Neural progenitor cell (in vitro differentiated cells): Measurements from ENCODE around the gene LGALS3BP.

Experiments
- EZH2 ChIP-seq: fragments of 200-600 bp; sonication (generic); IDR thresholded peaks from 2 replicates; pipeline ENCODE4 v1.6.1; 2017; ENCODE audit warnings: antibody characterized with exemption, mild to moderate bottlenecking, moderate library complexity
- EZH2phosphoT487 ChIP-seq: fragments of 200-600 bp; sonication (generic); IDR thresholded peaks from 2 replicates; pipeline ENCODE4 v1.6.1; 2017; ENCODE audit warnings: antibody characterized with exemption
- TF ChIP-seq, protein P1 (sequence below): fragments of 200-600 bp; sonication (generic); IDR thresholded peaks from 2 replicates; pipeline ENCODE4 v1.5.1; 2017; ENCODE audit warnings: antibody characterized with exemption, mild to moderate bottlenecking

DNA sequence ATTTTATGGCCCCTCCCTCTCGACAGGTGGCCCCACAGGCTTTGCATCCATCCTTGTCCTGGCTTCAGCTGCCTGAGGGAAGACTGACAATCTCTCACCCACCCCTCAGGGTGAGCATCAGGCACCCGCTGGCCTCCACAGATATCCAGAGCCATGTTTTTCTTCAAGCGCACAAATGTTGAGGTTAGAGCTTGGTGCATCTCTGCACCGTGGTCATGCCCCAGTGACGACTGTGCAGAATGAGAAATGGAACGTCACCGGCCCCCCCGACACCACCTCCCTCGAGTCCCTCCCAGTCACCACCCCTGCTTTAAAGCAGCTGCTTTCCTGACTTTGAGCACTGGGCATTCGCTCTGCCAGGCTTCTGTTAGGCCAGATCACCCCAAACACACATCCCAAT is 34.8 kb downstream of the LGALS3BP start:
- TF ChIP-seq, protein P1, sequence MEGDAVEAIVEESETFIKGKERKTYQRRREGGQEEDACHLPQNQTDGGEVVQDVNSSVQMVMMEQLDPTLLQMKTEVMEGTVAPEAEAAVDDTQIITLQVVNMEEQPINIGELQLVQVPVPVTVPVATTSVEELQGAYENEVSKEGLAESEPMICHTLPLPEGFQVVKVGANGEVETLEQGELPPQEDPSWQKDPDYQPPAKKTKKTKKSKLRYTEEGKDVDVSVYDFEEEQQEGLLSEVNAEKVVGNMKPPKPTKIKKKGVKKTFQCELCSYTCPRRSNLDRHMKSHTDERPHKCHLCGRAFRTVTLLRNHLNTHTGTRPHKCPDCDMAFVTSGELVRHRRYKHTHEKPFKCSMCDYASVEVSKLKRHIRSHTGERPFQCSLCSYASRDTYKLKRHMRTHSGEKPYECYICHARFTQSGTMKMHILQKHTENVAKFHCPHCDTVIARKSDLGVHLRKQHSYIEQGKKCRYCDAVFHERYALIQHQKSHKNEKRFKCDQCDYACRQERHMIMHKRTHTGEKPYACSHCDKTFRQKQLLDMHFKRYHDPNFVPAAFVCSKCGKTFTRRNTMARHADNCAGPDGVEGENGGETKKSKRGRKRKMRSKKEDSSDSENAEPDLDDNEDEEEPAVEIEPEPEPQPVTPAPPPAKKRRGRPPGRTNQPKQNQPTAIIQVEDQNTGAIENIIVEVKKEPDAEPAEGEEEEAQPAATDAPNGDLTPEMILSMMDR: no peak
- no peak for TF ChIP-seq EZH2phosphoT487
- TF ChIP-seq EZH2: no peak
